SK-N-MC (cell line): ENCODE measurements around the gene SV2C.

Source experiments
- EZH2 ChIP-seq: fragments of 200-600 bp; sonication (generic); IDR thresholded peaks from one replicate; pipeline ENCODE4 v1.6.1; 2017; ENCODE audit warnings: antibody characterized with exemption
- POLR2AphosphoS5 ChIP-seq: IDR thresholded peaks from 2 replicates; pipeline ENCODE4 v1.6.1; 2012; ENCODE audit warnings: mild to moderate bottlenecking, low read depth, low read length, borderline replicate concordance

DNA sequence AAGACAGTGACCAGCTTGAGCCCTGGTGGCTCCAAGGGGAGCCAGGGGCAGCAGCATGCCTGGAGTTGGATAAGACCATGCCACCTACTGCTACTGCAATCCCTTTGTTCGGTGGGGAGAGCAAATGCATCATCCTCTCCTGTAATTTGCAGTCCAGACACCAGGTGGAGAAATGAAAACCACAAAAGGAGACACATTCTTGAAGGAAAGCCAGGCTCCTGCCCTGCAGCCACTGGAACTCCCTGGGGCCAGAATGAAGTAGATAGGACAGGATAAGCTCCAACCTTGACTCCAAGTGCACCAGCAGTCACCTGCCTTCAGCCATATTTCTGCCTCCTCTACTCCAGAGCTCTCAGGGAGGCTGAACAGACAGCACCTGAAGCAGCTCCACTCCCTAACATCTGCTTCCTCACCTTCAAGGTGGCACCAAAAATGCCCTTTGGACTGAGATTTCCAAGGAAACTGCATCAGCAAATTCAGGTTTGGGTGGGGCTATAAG is 254.8 kb downstream of the SV2C start:
- no peak for TF ChIP-seq EZH2
- no peak for TF ChIP-seq POLR2AphosphoS5
